PC-9 (cell line): ENCODE results near the gene HPRT1.

Experiments used
- EZH2 ChIP-seq: fragments of 200-600 bp; sonication (generic); IDR thresholded peaks from 2 replicates; pipeline ENCODE4 v1.8.0; 2017; ENCODE audit warnings: antibody characterized with exemption, low read depth
- TF ChIP-seq, protein P1 (sequence below): fragments of 200-600 bp; sonication (generic); conservative IDR thresholded peaks from 2 replicates; pipeline ENCODE4 v1.6.1; 2017; ENCODE audit warnings: mixed run types, antibody characterized with exemption, mild to moderate bottlenecking, moderate library complexity

GRCh38 chrX:134530845-134531244, 70.9 kb downstream of the HPRT1 start:
- TF ChIP-seq, protein P1, sequence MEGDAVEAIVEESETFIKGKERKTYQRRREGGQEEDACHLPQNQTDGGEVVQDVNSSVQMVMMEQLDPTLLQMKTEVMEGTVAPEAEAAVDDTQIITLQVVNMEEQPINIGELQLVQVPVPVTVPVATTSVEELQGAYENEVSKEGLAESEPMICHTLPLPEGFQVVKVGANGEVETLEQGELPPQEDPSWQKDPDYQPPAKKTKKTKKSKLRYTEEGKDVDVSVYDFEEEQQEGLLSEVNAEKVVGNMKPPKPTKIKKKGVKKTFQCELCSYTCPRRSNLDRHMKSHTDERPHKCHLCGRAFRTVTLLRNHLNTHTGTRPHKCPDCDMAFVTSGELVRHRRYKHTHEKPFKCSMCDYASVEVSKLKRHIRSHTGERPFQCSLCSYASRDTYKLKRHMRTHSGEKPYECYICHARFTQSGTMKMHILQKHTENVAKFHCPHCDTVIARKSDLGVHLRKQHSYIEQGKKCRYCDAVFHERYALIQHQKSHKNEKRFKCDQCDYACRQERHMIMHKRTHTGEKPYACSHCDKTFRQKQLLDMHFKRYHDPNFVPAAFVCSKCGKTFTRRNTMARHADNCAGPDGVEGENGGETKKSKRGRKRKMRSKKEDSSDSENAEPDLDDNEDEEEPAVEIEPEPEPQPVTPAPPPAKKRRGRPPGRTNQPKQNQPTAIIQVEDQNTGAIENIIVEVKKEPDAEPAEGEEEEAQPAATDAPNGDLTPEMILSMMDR, result no peak
- TF ChIP-seq EZH2, result no peak
